Small intestine (tissue), 7 donors: Measurements from ENCODE around the gene EBP. TPM values are rescaled to one million over a fixed set of nuclear protein-coding genes. Genes with fewer than 3 reads are reported as not detected.

Source experiments
- DNase-seq, 2 donors: peaks; one replicate each; pipeline versions ENCODE4 v3.0.0 to v3.0.0-alpha.2; 2013
- FAIRE-seq: peaks from 2 replicates; lab custom pipeline; 2012; peaks lifted over from hg19 to GRCh38; lab: Jason Lieb, UNC
- H3K27ac ChIP-seq, 3 donors: one replicate each; pipeline ENCODE4 v1.5.1; 2013; ENCODE audit warnings: low read length in 2 of 3, mild to moderate bottlenecking in 2 of 3, control low read depth in 1 of 3, inconsistent platforms in 1 of 3, low read depth in 1 of 3, moderate library complexity in 1 of 3
- H3K27me3 ChIP-seq, 3 donors: one replicate each; pipeline ENCODE4 v1.6.1; 2013; ENCODE audit warnings: low read length in 3 of 3, inconsistent platforms in 1 of 3; ENCODE audit not compliant: control insufficient read depth in 3 of 3, insufficient read depth in 3 of 3
- H3K36me3 ChIP-seq, 3 donors: one replicate each; pipeline ENCODE4 v1.6.1; 2013; ENCODE audit warnings: low read length in 3 of 3, inconsistent platforms in 1 of 3, low read depth in 1 of 3, mild to moderate bottlenecking in 1 of 3, moderate library complexity in 1 of 3; ENCODE audit not compliant: control insufficient read depth in 3 of 3, insufficient read depth in 2 of 3
- H3K4me1 ChIP-seq, 3 donors: one replicate each; pipeline ENCODE4 v1.6.1; 2013; ENCODE audit warnings: low read length in 2 of 3, inconsistent platforms in 1 of 3, low read depth in 1 of 3, mild to moderate bottlenecking in 1 of 3, moderate library complexity in 1 of 3; ENCODE audit not compliant: control insufficient read depth in 3 of 3, insufficient read depth in 2 of 3
- H3K4me3 ChIP-seq, 3 donors: one replicate each; pipeline ENCODE4 v1.5.1; 2013; ENCODE audit warnings: low read length in 3 of 3, control low read depth in 1 of 3, inconsistent platforms in 1 of 3, low read depth in 1 of 3, mild to moderate bottlenecking in 1 of 3, moderate library complexity in 1 of 3
- H3K9me3 ChIP-seq, 2 donors: one replicate each; pipeline ENCODE4 v1.6.1; 2013; ENCODE audit warnings: low read depth in 1 of 2, low read length in 1 of 2; ENCODE audit not compliant: control insufficient read depth in 2 of 2, insufficient read depth in 1 of 2
- WGBS, 3 donors: extraction: QIAGEN DNeasy Blood & Tissue Kit; methylation state at CpG; one replicate each; pipeline ENCODE4 v1.1.7; 2013; 5-methylcytosine and 5-hydroxymethylcytosine counted together
- polyA plus RNA-seq, 4 donors: library from polyadenylated mRNA; stranded (reverse) in 3 of 4; unstranded in 1 of 4; fragments of 200-250 nt in 3 of 4; fragments of 120-200 nt in 1 of 4; gene quantifications; one replicate each; pipeline versions ENCODE4 v1.2.1 to v1.2.3, GENCODE V29; 2013
- donor health status: healthy with polysubstance abuse.
- donor health status: control.
- donor health status: control.
- donor health status: Bipolar disorder and iron deficiency.
- donor health status: healthy.

The EBP gene
- polyA plus RNA-seq, 4 donors, result 92.9 to 298 (median 124) TPM

DNA sequence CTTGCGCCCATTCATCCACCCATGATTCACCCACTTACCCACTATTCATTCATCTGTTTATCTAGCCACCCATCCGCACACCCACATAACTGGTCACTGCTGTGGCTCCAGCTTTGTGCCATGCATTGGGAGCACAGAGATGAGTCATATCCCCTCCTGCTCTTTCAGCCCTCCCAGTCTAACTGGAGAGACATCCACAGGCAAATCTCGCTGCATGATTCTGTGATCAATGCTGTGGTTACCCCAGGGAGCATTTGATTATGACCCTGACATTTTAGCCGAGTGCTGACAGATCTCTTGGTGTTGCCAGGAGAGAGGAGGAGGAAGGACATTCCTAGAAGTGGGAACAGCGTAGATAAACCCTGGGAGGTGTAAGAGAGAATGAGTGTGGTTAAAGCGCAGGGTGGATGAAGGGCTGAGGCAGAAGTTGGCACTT lies 23.2 kb upstream of the EBP start:
- Histone ChIP-seq H3K9me3 (no peaks in the 10 kb centered on the region), H3K27ac (no peak overlapping the region), H3K36me3 (peaks cover 0 to 3% (median 0%) of the 10 kb centered on the region in 3 donors), H3K27me3 (no peaks in the 10 kb centered on the region), H3K4me1 (no peaks in the 10 kb centered on the region), H3K4me3 (no peak overlapping the region)
- 77 to 83% (median 82%) methylated on average over 6 of the region's 6 CpGs for WGBS, 3 donors
- DNase-seq (no peak), FAIRE-seq (no peak)

DNA sequence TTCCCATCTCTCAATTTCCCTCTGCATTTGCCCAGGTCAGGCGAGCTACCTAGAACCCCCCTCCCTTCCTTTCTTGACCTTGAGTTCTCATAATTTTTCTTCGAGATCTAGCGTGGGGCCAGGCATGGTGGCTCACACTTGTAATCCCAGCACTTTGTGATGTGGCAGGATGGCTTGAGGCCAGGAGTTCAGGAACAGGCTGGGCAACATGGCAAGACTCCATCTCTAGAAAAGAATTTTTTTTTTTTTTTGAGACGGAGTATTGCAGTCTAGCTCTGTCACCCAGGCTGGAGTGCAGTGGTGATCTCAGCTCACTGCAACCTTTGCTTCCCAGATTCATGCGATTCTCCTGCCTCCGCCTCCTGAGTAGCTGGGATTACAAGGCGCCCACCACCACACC lies 17.3 kb upstream of the EBP start:
- Histone ChIP-seq H3K27ac (no peak overlapping the region), H3K27me3 (no peaks in the 10 kb centered on the region), H3K4me1 (no peaks in the 10 kb centered on the region), H3K9me3 (no peaks in the 10 kb centered on the region), H3K4me3 (no peak overlapping the region), H3K36me3 (peaks cover 0 to 2% (median 0%) of the 10 kb centered on the region in 3 donors)
- 60 to 84% (median 74%) methylated on average over 7 of the region's 7 CpGs for WGBS, 3 donors
- no peak for DNase-seq
- FAIRE-seq, result no peak

DNA sequence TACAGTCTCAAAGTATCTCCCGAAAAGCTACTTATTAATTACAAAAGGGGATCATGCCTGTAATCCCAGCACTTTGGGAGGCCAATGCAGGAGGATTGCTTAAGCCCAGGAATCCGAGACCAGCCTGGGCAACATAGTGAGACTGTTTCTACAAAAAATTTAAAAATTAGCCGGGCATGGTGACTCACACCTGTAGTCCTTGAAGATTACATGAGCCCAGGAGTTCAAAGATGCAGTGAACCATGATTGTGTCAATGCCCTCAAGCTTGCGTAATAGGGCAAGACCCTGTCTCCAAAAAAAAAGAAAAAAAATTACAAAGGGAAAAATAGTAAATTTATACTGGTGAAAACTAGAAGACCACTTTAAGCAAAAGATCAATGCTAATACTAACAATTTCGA lies 16.1 kb upstream of the EBP start:
- H3K36me3 ChIP-seq, result no peaks in the 10 kb centered on the region
- H3K4me1 ChIP-seq, result no peaks in the 10 kb centered on the region
- 55 to 74% (median 62%) methylated on average over 5 of the region's 5 CpGs for WGBS, 3 donors
- no peak for DNase-seq
- H3K4me3 ChIP-seq, result no peak overlapping the region
- H3K9me3 ChIP-seq, result no peaks in the 10 kb centered on the region
- no peaks in the 10 kb centered on the region for H3K27me3 ChIP-seq
- no peak for FAIRE-seq
- no peak overlapping the region for H3K27ac ChIP-seq

DNA sequence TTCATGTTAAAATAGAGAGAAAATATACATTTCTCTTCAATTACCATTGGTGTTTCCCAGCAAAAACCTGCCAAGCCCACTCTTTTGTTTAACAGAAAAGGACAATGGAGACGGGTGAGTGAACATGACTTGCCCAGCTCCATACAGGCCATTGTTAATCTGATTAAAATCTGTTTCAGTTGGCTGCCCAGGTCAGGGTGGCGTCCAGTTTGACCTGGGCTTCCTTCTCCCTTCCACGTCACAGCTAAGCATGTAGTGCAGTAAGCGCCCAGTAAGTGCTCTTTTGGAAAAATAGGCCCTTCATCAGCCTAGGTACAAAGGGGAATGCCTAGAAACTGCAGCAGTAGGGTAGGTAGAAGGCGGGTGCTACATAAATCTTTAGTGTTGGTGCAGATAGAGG lies 14.4 kb upstream of the EBP start:
- FAIRE-seq (no peak), DNase-seq (no peak)
- no peaks in the 10 kb centered on the region for H3K9me3 ChIP-seq
- 84 to 92% (median 88%) methylated on average over 5 of the region's 5 CpGs for WGBS, 3 donors
- H3K4me3 ChIP-seq, result no peak overlapping the region
- no peaks in the 10 kb centered on the region for H3K4me1 ChIP-seq
- no peak overlapping the region for H3K27ac ChIP-seq
- H3K27me3 ChIP-seq, result no peaks in the 10 kb centered on the region
- peaks cover 0 to 2% (median 0%) of the 10 kb centered on the region in 3 donors for H3K36me3 ChIP-seq

DNA sequence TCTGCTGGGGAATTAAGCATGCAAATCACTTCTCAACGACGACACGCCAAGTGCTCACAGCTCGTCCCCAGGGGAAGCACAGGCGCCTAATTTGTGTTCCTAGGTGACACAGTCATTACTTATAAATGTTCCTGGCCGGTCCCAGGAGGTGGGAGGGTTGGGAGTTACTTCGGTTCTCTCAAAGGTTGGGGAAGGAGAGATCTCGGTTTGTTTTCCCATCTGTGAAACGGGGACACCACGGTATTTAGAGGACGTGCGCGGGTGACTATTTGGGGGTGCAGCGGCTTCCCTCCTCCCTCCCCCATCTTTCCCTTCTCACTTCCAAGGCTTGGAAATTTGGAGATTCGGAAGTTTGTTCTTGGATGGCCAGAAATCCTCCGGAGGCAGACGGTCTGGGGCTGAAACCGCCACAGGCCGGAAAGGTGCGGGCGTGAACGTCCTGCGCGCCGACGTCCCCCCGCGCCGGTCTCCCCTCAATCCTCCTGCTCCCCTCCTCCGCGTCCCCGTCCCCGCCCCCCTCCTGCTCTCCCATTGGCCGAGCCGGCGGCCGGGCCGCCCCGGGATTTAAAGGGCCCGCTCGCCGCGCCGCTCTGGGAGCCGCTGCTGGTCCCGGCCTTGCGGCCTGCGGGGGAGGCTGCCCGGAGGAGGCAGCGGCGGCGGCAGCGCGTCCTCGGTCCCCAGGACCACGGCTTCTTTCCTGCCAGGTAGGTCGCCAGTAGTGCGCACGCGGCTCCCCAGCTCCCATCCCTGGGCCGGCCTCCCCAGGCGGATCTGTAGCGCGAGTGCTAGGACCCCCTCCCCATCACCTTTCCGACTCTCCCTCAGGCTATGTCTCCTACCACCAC lies 13.0 kb upstream of the EBP start, which contains the start of gene PORCN:
PORCN (plus strand) TSS at position 593 of the 845 bp plus-strand sequence. CDS start 829 bp downstream, outside the sequence.
- peaks cover 0 to 8% (median 0%) of the 10 kb centered on the region in 3 donors for H3K36me3 ChIP-seq
- peak within 1 kb of the TSS; percentile 53 to 65 (median 65) for H3K4me3 ChIP-seq
- FAIRE-seq (no peak), DNase-seq (peak; percentile 73 to 75)
- no peaks in the 10 kb centered on the region for H3K9me3 ChIP-seq
- peak within 1 kb of the TSS; percentile 22 to 83 (median 30) for H3K27ac ChIP-seq
- H3K27me3 ChIP-seq, result no peaks in the 10 kb centered on the region
- no peaks in the 10 kb centered on the region for H3K4me1 ChIP-seq
- WGBS, 3 donors, result 0 to 35% (median 16%) methylated on average over 43 to 65 of the region's 65 CpGs

DNA sequence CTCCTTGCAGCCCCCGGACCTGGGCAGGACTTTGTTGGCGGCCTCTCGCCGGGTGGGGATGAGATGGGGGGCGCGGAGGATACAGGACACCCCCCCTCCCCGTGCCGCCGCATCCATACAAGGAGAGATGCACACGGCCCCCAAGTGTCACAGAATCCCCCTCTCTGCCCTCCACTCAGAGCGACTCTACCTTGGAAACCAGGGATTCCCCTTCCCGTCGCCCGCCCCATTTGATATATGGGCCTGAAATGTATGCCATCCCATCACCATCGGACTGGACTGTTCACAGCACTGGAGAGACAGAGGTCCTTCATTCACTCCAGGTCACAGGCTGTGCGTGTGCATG lies 12.4 kb upstream of the EBP start:
- WGBS, 3 donors, result 3 to 41% (median 17%) methylated on average over 10 to 16 of the region's 16 CpGs
- Histone ChIP-seq H3K27me3 (no peaks in the 10 kb centered on the region), H3K9me3 (no peaks in the 10 kb centered on the region), H3K27ac (peak overlapping the region in 1 of 3 donors; percentile 74), H3K36me3 (peaks cover 0 to 12% (median 0%) of the 10 kb centered on the region in 3 donors), H3K4me1 (no peaks in the 10 kb centered on the region), H3K4me3 (peak overlapping the region; percentile 53 to 65 (median 65))
- DNase-seq (no peak), FAIRE-seq (no peak)

DNA sequence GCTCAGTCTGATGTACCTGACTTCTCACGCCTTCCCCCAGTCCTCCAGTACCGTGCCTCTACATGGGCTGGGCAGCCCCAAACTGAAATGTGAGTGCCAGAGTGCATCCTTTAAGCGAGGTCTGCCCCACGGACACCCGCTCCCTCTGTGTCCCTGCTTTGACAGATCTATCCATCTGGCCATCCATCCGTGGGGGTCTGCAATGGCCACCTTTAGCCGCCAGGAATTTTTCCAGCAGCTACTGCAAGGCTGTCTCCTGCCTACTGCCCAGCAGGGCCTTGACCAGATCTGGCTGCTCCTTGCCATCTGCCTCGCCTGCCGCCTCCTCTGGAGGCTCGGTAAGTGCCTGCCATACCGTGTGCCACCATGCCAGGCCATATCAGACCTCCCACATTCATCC lies 12.0 kb upstream of the EBP start:
- Histone ChIP-seq H3K27me3 (no peaks in the 10 kb centered on the region), H3K9me3 (no peaks in the 10 kb centered on the region), H3K4me1 (no peaks in the 10 kb centered on the region), H3K36me3 (peaks cover 0 to 15% (median 0%) of the 10 kb centered on the region in 3 donors), H3K4me3 (peak overlapping the region in 1 of 3 donors; percentile 65), H3K27ac (no peak overlapping the region)
- no peak for FAIRE-seq
- 71 to 82% (median 74%) methylated on average over 9 to 11 of the region's 11 CpGs for WGBS, 3 donors
- no peak for DNase-seq

DNA sequence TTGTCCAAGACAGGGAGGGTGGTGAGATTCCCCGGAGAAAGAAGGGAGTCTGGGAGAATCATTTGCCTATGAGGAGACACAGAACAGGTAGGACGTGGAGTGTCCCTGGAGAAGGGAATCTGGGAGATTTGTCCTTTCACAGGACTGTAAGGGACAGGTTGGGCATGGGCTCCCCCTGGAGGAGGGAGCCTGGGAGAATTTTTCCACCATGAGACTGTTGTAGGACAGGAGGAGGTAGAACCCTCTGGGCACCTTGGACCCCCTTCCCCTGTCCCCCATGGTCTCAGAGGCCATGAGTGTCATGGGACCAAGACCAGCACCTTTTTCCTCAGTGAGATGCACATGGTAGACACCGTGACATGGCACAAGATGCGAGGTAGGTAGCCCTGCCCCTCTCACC lies 10.0 kb upstream of the EBP start:
- DNase-seq, result peak in 1 of 2 donors; percentile 28

More for the DNA sequence above, 10.0 kb upstream of the EBP start:
- peaks cover 3 to 31% (median 4%) of the 10 kb centered on the region in 3 donors for H3K36me3 ChIP-seq
- FAIRE-seq, result no peak
- H3K27ac ChIP-seq, result no peak overlapping the region
- H3K4me3 ChIP-seq, result no peak overlapping the region
- no peaks in the 10 kb centered on the region for H3K4me1 ChIP-seq
- no peaks in the 10 kb centered on the region for H3K27me3 ChIP-seq
- 34 to 73% (median 55%) methylated on average over 4 of the region's 4 CpGs for WGBS, 3 donors
- H3K9me3 ChIP-seq, result no peaks in the 10 kb centered on the region
